Mammary epithelial cell (primary cell): Measurements from ENCODE around the gene TBRG4.

ENCODE experiments used
- CTCF ChIP-seq, 2 donors: IDR thresholded peaks in 1 of 2; conservative IDR thresholded peaks in 1 of 2; 2 replicates each; pipeline ENCODE4 v1.5.1; 2011 to 2012; ENCODE audit warnings: inconsistent platforms in 2 of 2, low read length in 2 of 2, mild to moderate bottlenecking in 2 of 2, control low read depth in 1 of 2, low read depth in 1 of 2; ENCODE audit not compliant: insufficient read depth in 1 of 2; ENCODE audit errors: extremely low read depth in 1 of 2
- EZH2 ChIP-seq: IDR thresholded peaks from 2 replicates; pipeline ENCODE4 v1.6.1; 2012; ENCODE audit warnings: low read length, inconsistent platforms, borderline replicate concordance

GRCh38 chr7:45126920-45127319 lies 15.4 kb upstream of the TBRG4 start:
- no peak for TF ChIP-seq CTCF (conservative IDR thresholded peaks at IDR 0.05 in 1 of 2, IDR thresholded peaks at IDR 0.05 in 1 of 2; ENCODE audit: extremely low read depth in 1 of 2, insufficient read depth in 1 of 2, low read depth in 1 of 2, low read length in 2 of 2)
- no peak for TF ChIP-seq EZH2
